ENCODE data around the gene NBEA. TPM values are rescaled to one million over a fixed set of nuclear protein-coding genes. Genes with fewer than 3 reads are reported as not detected.

NBEA gene
- total and polyA plus RNA-seq, 12 donors: 3.1 to 19.7 (median 14.2) TPM

GRCh38 chr13:35649162-35649561 lies 707.1 kb downstream of the NBEA start:
- H3K4me3 ChIP-seq: no peak overlapping the region
- H3K27me3 ChIP-seq: no peaks in the 10 kb centered on the region
- intact Hi-C loops (cut with DNase I): no loop called here
- no peaks in the 10 kb centered on the region for H3K4me1 ChIP-seq (replicated peaks in 1 of 2)
- 84 to 87% (median 86%) methylated on average over 4 of the region's 4 CpGs for WGBS, 4 donors
- no peaks in the 10 kb centered on the region for H3K36me3 ChIP-seq (replicated peaks in 1 of 2)
- DNase-seq: no peak
- TF ChIP-seq, protein P1, sequence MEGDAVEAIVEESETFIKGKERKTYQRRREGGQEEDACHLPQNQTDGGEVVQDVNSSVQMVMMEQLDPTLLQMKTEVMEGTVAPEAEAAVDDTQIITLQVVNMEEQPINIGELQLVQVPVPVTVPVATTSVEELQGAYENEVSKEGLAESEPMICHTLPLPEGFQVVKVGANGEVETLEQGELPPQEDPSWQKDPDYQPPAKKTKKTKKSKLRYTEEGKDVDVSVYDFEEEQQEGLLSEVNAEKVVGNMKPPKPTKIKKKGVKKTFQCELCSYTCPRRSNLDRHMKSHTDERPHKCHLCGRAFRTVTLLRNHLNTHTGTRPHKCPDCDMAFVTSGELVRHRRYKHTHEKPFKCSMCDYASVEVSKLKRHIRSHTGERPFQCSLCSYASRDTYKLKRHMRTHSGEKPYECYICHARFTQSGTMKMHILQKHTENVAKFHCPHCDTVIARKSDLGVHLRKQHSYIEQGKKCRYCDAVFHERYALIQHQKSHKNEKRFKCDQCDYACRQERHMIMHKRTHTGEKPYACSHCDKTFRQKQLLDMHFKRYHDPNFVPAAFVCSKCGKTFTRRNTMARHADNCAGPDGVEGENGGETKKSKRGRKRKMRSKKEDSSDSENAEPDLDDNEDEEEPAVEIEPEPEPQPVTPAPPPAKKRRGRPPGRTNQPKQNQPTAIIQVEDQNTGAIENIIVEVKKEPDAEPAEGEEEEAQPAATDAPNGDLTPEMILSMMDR (IDR thresholded peaks at IDR 0.05): no peak
- TF ChIP-seq POLR2A (IDR thresholded peaks at IDR 0.05): no peak
- no peaks in the 10 kb centered on the region for H3K9me3 ChIP-seq (replicated peaks in 1 of 3)
- no peak overlapping the region for H3K27ac ChIP-seq

- Histone ChIP-seq H3K9me3 (replicated peaks in 1 of 3) (no peaks in the 10 kb centered on the region), H3K27ac (no peak overlapping the region), H3K4me3 (no peak overlapping the region), H3K27me3 (no peaks in the 10 kb centered on the region), H3K36me3 (replicated peaks in 1 of 2) (no peaks in the 10 kb centered on the region), H3K4me1 (replicated peaks in 1 of 2) (no peaks in the 10 kb centered on the region)
- DNase-seq: no peak
- intact Hi-C loops (cut with DNase I): no loop called here
- TF ChIP-seq, protein P1 (IDR thresholded peaks at IDR 0.05): no peak
- TF ChIP-seq POLR2A (IDR thresholded peaks at IDR 0.05): no peak
- WGBS, 4 donors: 88 to 93% (median 91%) methylated on average over 4 of the region's 4 CpGs
Observed at GRCh38 chr13:35659796-35660195, 717.7 kb downstream of the NBEA start.

- TF ChIP-seq, protein P1 (IDR thresholded peaks at IDR 0.05): no peak
- TF ChIP-seq POLR2A (IDR thresholded peaks at IDR 0.05): no peak
- no peaks in the 10 kb centered on the region for H3K9me3 ChIP-seq (replicated peaks in 1 of 3)
- WGBS, 4 donors: 93 to 97% (median 97%) methylated on average over 7 of the region's 7 CpGs
- H3K36me3 ChIP-seq (replicated peaks in 1 of 2): no peaks in the 10 kb centered on the region
- no peaks in the 10 kb centered on the region for H3K4me1 ChIP-seq (replicated peaks in 1 of 2)
- intact Hi-C loops (cut with DNase I): no loop called here
- no peak overlapping the region for H3K4me3 ChIP-seq
- DNase-seq: no peak
- no peak overlapping the region for H3K27ac ChIP-seq
- H3K27me3 ChIP-seq: no peaks in the 10 kb centered on the region
Observed at GRCh38 chr13:35664747-35665146, 722.7 kb downstream of the NBEA start.

DNA sequence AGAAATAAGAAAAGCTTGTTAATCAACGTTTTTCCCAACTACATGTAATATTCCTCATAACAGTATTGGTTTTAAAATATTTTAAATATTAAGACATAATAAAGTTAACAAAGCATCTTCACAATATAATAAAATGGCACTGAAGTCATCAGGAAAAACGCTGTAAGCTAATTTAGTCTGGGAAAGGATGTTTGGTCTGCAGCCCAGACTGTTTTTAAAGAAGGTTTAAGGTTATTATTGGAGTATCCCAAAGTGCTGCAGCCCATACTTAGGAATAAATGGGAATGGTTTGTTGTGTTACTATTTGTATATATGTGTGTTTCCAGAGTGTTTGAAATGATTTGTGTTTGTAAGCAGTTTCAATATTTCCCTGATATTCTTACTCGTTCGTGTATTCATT lies 727.3 kb downstream of the NBEA start:
- Histone ChIP-seq H3K27me3 (no peaks in the 10 kb centered on the region), H3K9me3 (replicated peaks in 1 of 3) (no peaks in the 10 kb centered on the region), H3K36me3 (replicated peaks in 1 of 2) (no peaks in the 10 kb centered on the region), H3K27ac (no peak overlapping the region), H3K4me3 (no peak overlapping the region), H3K4me1 (replicated peaks in 1 of 2) (no peaks in the 10 kb centered on the region)
- intact Hi-C loops (cut with DNase I): no loop called here
- DNase-seq: no peak
- no peak for TF ChIP-seq POLR2A (IDR thresholded peaks at IDR 0.05)
- TF ChIP-seq, protein P1 (IDR thresholded peaks at IDR 0.05): no peak
- 88 to 92% (median 92%) methylated on average over 4 of the region's 4 CpGs for WGBS, 4 donors
